NCI-H69 (cell line): ENCODE data around the gene GOLGA7B.

Experiments
- DNase-seq: peaks from one replicate; lab custom pipeline; 2025; lab: John Stamatoyannopoulos, UW

The GOLGA7B gene

GRCh38 chr10:97849687-97850402 lies at the start of gene GOLGA7B:
Gene GOLGA7B (plus strand): TSS chr10:97849843. CDS start chr10:97850304, 461 bp downstream.
- peak; percentile 73 for DNase-seq

GRCh38 chr10:97800474-97800873 lies 49.2 kb upstream of the GOLGA7B start:
- peak; percentile 5 for DNase-seq

- DNase-seq = no peak
Observed at GRCh38 chr10:97801422-97801821, 48.2 kb upstream of the GOLGA7B start.

- DNase-seq = peak; percentile 57
Observed at GRCh38 chr10:97805096-97805884, 44.4 kb upstream of the GOLGA7B start.

GRCh38 chr10:97805949-97806348 lies 43.7 kb upstream of the GOLGA7B start:
- DNase-seq = peak; percentile 57

- no peak for DNase-seq
Observed at GRCh38 chr10:97810446-97810845, 39.2 kb upstream of the GOLGA7B start.

- DNase-seq = no peak
Observed at GRCh38 chr10:97811958-97812357, 37.7 kb upstream of the GOLGA7B start.

- no peak for DNase-seq
Observed at GRCh38 chr10:97812696-97813095, 36.9 kb upstream of the GOLGA7B start.

- DNase-seq = no peak
Observed at GRCh38 chr10:97813311-97813710, 36.3 kb upstream of the GOLGA7B start.

GRCh38 chr10:97814996-97815395 lies 34.6 kb upstream of the GOLGA7B start:
- no peak for DNase-seq

- no peak for DNase-seq
Observed at GRCh38 chr10:97816609-97817008, 33.0 kb upstream of the GOLGA7B start.

GRCh38 chr10:97818572-97818971 lies 31.1 kb upstream of the GOLGA7B start:
- no peak for DNase-seq

GRCh38 chr10:97820096-97820704 lies 29.4 kb upstream of the GOLGA7B start:
- DNase-seq = no peak

- peak; percentile 92 for DNase-seq
Observed at GRCh38 chr10:97821308-97822038, 28.2 kb upstream of the GOLGA7B start.

- peak; percentile 70 for DNase-seq
Observed at GRCh38 chr10:97822261-97822687, 27.4 kb upstream of the GOLGA7B start.

GRCh38 chr10:97823734-97824133 lies 25.9 kb upstream of the GOLGA7B start:
- no peak for DNase-seq

- no peak for DNase-seq
Observed at GRCh38 chr10:97825020-97825760, 24.5 kb upstream of the GOLGA7B start.

- no peak for DNase-seq
Observed at GRCh38 chr10:97826892-97827291, 22.8 kb upstream of the GOLGA7B start.

- peak; percentile 8 for DNase-seq
Observed at GRCh38 chr10:97827702-97828291, 21.8 kb upstream of the GOLGA7B start.

GRCh38 chr10:97828721-97829120 lies 20.9 kb upstream of the GOLGA7B start:
- DNase-seq = peak; percentile 56

GRCh38 chr10:97830064-97830463 lies 19.6 kb upstream of the GOLGA7B start:
- no peak for DNase-seq
